ENCODE measurements around the gene GRIK3.

The GRIK3 gene

GRCh38 chr1:36975642-36976041 is 58.7 kb downstream of the GRIK3 start:
- DNase-seq = no peak

- DNase-seq = no peak
Measured at GRCh38 chr1:36973056-36973455, 61.3 kb downstream of the GRIK3 start.

GRCh38 chr1:36971852-36972618 is 62.3 kb downstream of the GRIK3 start:
- DNase-seq = no peak

GRCh38 chr1:36968730-36969129 is 65.6 kb downstream of the GRIK3 start:
- DNase-seq = no peak

GRCh38 chr1:36966242-36966641 is 68.1 kb downstream of the GRIK3 start:
- no peak for DNase-seq

GRCh38 chr1:36965275-36966159 is 68.8 kb downstream of the GRIK3 start:
- no peak for DNase-seq

GRCh38 chr1:36964830-36965229 is 69.5 kb downstream of the GRIK3 start:
- DNase-seq = no peak

- no peak for DNase-seq
Measured at GRCh38 chr1:36963006-36963405, 71.3 kb downstream of the GRIK3 start.

GRCh38 chr1:36961062-36961615 is 73.2 kb downstream of the GRIK3 start:
- DNase-seq = no peak

- DNase-seq = no peak
Measured at GRCh38 chr1:36956570-36956969, 77.7 kb downstream of the GRIK3 start.

- no peak for DNase-seq
Measured at GRCh38 chr1:36955016-36955415, 79.3 kb downstream of the GRIK3 start.

GRCh38 chr1:36953061-36953460 is 81.3 kb downstream of the GRIK3 start:
- DNase-seq = no peak

- DNase-seq = no peak
Measured at GRCh38 chr1:36951761-36952160, 82.6 kb downstream of the GRIK3 start.

- no peak for DNase-seq
Measured at GRCh38 chr1:36951292-36951750, 83.0 kb downstream of the GRIK3 start.

GRCh38 chr1:36950604-36951291 is 83.6 kb downstream of the GRIK3 start:
- no peak for DNase-seq

- DNase-seq = no peak
Measured at GRCh38 chr1:36948606-36949005, 85.7 kb downstream of the GRIK3 start.

GRCh38 chr1:36948147-36948546 is 86.2 kb downstream of the GRIK3 start:
- no peak for DNase-seq

GRCh38 chr1:36947384-36947783 is 86.9 kb downstream of the GRIK3 start:
- DNase-seq = no peak

- no peak for DNase-seq
Measured at GRCh38 chr1:36944883-36945282, 89.4 kb downstream of the GRIK3 start.

- DNase-seq = no peak
Measured at GRCh38 chr1:36942148-36942547, 92.2 kb downstream of the GRIK3 start.

GRCh38 chr1:36941316-36941978 is 92.9 kb downstream of the GRIK3 start:
- DNase-seq = no peak

- no peak for DNase-seq
Measured at GRCh38 chr1:36938819-36939218, 95.5 kb downstream of the GRIK3 start.

GRCh38 chr1:36937371-36937770 is 96.9 kb downstream of the GRIK3 start:
- DNase-seq = no peak

Measured in stimulated activated CD4-positive, alpha-beta T cell treated with anti-CD3 and anti-CD28 coated beads, Interleukin-4, amount 100 ng/mL, for 4 hours (primary cell).